H1 (cell line): ENCODE results near the gene SETDB2. TPM values are rescaled to one million over a fixed set of nuclear protein-coding genes. Genes with fewer than 3 reads are reported as not detected.

Experiments used
- CBX5 ChIP-seq: fragments of 300-800, 300-1000 bp; sonication (generic); IDR thresholded peaks from 2 replicates; pipeline ENCODE4 v1.7.1; 2016; ENCODE audit warnings: antibody characterized with exemption, low read length, low read depth
- CHD7 ChIP-seq: fragments of 300-600 bp; sonication (generic); IDR thresholded peaks from 2 replicates; pipeline ENCODE4 v1.7.1; 2012; ENCODE audit warnings: low read length, moderate library complexity, mild to moderate bottlenecking, inconsistent platforms; ENCODE audit not compliant: insufficient replicate concordance
- FOSL1 ChIP-seq: IDR thresholded peaks from 2 replicates; pipeline ENCODE4 v1.6.1; 2011; ENCODE audit warnings: mild to moderate bottlenecking, low read depth, low read length, moderate library complexity; ENCODE audit not compliant: insufficient read depth
- polyA plus RNA-seq, 7 experiments: library from polyadenylated mRNA; depleted of rRNA in 3 of 7; stranded (reverse) in 5 of 7; unstranded in 2 of 7; fragments of >200 nt in 5 of 7; fragments of 200-250 nt in 2 of 7; gene quantifications; 1 replicate in 5 of 7; 2 replicates in 1 of 7; 4 replicates in 1 of 7; pipeline versions ENCODE4 v1.2.1 to v1.2.3, GENCODE V29; 2011 to 2013; ENCODE audit warnings: missing spikeins in 2 of 7, mixed read lengths in 2 of 7
- total RNA-seq: library from RNA; stranded (reverse); fragmentation: NEBNext Ultra II Directional; extraction: Animal tissue kit (Norgen Biotek cat#: 25700); gene quantifications from 2 replicates; pipeline ENCODE4 v1.2.1, GENCODE V29; 2021

Gene SETDB2
- total and polyA plus RNA-seq, 2 of the 8 experiments (the other 6 are each of a cell fraction or from before 2014, with no cell fraction given) = 1.2 to 6.1 TPM

DNA sequence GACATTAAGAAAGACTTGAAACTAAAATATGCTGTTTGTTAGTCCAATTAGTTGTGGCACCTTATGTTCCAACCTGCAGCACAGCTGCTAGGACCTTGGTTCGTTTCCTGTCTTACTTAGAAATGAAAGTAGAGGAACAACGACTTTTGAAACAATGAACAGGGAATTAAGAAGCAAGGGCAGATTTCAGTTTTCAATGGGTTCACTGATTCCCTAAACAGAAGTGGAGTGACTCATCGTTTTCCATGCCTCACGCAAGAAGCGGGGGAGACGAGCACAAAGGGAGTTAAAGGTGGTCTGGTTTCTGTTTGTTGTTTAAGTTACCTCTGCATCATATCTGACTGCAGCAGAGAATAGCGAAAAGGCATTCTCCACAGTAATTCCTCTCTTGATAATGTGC is 96.5 kb downstream of the SETDB2 start (continued):
- TF ChIP-seq CHD7 (no peak), FOSL1 (no peak), CBX5 (no peak)
